Kidney (tissue), 14 donors: ENCODE data around the gene OPRD1. TPM values are rescaled to one million over a fixed set of nuclear protein-coding genes. Genes with fewer than 3 reads are reported as not detected.

Experiments used
- DNase-seq, 5 donors: peaks; one replicate each; pipeline ENCODE4 v3.0.0-alpha.2; 2013 to 2020
- FAIRE-seq: peaks from 2 replicates; lab custom pipeline; 2012; peaks lifted over from hg19 to GRCh38; lab: Jason Lieb, UNC
- H3K27ac ChIP-seq, 2 donors: one replicate each; pipeline ENCODE4 v1.7.0; 2013; ENCODE audit warnings: low read depth in 2 of 2, low read length in 2 of 2, inconsistent platforms in 1 of 2
- H3K27me3 ChIP-seq: one replicate; pipeline ENCODE4 v1.7.1; 2013; ENCODE audit warnings: low read length, inconsistent platforms; ENCODE audit not compliant: control insufficient read depth, insufficient read depth
- H3K36me3 ChIP-seq, 3 donors: one replicate each; pipeline versions ENCODE4 v1.7.0 to v1.7.1; 2013; ENCODE audit warnings: low read length in 3 of 3, control low read depth in 1 of 3, inconsistent platforms in 1 of 3; ENCODE audit not compliant: insufficient read depth in 3 of 3, control insufficient read depth in 2 of 3
- H3K4me1 ChIP-seq, 3 donors: one replicate each; pipeline versions ENCODE4 v1.7.0 to v1.7.1; 2013; ENCODE audit warnings: low read length in 3 of 3, inconsistent platforms in 1 of 3, low read depth in 1 of 3; ENCODE audit not compliant: control insufficient read depth in 2 of 3, insufficient read depth in 2 of 3
- H3K4me3 ChIP-seq, 3 donors: one replicate each; pipeline versions ENCODE4 v1.7.0 to v1.8.1; 2013; ENCODE audit warnings: low read length in 3 of 3, control low read depth in 1 of 3, inconsistent platforms in 1 of 3
- H3K9ac ChIP-seq, 3 donors: one replicate each; pipeline versions ENCODE4 v1.7.0 to v1.7.1; 2013; ENCODE audit warnings: low read length in 3 of 3, control low read depth in 1 of 3, inconsistent platforms in 1 of 3
- H3K9me3 ChIP-seq, 3 donors: one replicate each; pipeline versions ENCODE4 v1.7.0 to v1.7.1; 2013; ENCODE audit warnings: low read length in 3 of 3, control low read depth in 1 of 3, inconsistent platforms in 1 of 3; ENCODE audit not compliant: control insufficient read depth in 2 of 3, insufficient read depth in 1 of 3
- intact Hi-C: fragments of 100-400 bp; cut with DNase I; formaldehyde crosslinking; loops from one replicate; pipeline ENCODE4 v1.11.1; 2022
- polyA plus RNA-seq: library from polyadenylated mRNA; stranded (reverse); fragments of 350-450 nt; fragmentation: Illumina TruSeq; extraction: RNeasy Lipid Tissue Mini Kit (QIAGEN cat#74804); gene quantifications from one replicate; pipeline ENCODE4 v1.2.3, GENCODE V29; 2014; ENCODE audit warnings: low read depth, low replicate concordance; ENCODE audit not compliant: insufficient read depth
- total RNA-seq: library from RNA; stranded (reverse); fragmentation: NEBNext Ultra II Directional; extraction: Animal tissue kit (Norgen Biotek cat#: 25700); gene quantifications from one replicate; pipeline ENCODE4 v1.2.1, GENCODE V29; 2021
- TF ChIP-seq, protein P1 (sequence below): IDR thresholded peaks from 3 replicates; pipeline ENCODE4 v1.5.1; 2012; ENCODE audit warnings: mild to moderate bottlenecking, moderate library complexity, borderline replicate concordance; ENCODE audit not compliant: insufficient read depth; ENCODE audit errors: extremely low read depth
- donor health status: control.
- donor health status: control.
- donor health status: control.
- donor health status: control.
- donor health status: control.
- donor health status: DM: yes; HTN: yes; CAD: no.
- donor health status: Normal renal cell carcinoma (clear cell type).

The OPRD1 gene
- total and polyA plus RNA-seq, 2 donors from 2014 or later, result not detected

DNA sequence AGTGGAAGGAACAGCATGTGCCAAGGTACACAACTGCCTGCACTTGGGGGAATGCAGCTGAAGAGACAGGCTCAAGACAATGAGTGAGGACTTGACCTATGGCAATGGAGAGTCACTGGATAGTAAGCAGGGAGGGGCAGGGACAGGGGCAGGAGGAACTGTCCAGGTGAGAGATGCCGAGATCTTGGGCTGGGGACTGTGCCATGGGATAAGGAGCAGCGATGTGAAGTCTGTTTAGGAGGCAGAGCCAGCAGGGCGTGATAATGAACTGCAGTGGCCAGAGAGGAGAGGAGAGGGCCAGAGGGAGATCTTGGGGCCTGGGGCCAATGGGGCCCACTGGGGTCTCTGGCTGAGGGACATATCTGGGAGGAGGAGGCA is 84.6 kb downstream of the OPRD1 start:
- Histone ChIP-seq H3K27ac (no peak overlapping the region), H3K36me3 (no peaks in the 10 kb centered on the region), H3K9ac (no peak overlapping the region), H3K9me3 (no peaks in the 10 kb centered on the region), H3K4me3 (no peak overlapping the region), H3K4me1 (peaks cover 0 to 3% (median 0%) of the 10 kb centered on the region in 3 donors), H3K27me3 (no peaks in the 10 kb centered on the region)
- peak in 1 of 5 donors; percentile 26 for DNase-seq
- no peak for FAIRE-seq
- TF ChIP-seq, protein P1, sequence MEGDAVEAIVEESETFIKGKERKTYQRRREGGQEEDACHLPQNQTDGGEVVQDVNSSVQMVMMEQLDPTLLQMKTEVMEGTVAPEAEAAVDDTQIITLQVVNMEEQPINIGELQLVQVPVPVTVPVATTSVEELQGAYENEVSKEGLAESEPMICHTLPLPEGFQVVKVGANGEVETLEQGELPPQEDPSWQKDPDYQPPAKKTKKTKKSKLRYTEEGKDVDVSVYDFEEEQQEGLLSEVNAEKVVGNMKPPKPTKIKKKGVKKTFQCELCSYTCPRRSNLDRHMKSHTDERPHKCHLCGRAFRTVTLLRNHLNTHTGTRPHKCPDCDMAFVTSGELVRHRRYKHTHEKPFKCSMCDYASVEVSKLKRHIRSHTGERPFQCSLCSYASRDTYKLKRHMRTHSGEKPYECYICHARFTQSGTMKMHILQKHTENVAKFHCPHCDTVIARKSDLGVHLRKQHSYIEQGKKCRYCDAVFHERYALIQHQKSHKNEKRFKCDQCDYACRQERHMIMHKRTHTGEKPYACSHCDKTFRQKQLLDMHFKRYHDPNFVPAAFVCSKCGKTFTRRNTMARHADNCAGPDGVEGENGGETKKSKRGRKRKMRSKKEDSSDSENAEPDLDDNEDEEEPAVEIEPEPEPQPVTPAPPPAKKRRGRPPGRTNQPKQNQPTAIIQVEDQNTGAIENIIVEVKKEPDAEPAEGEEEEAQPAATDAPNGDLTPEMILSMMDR, result no peak
- intact Hi-C loops, result no loop called here

DNA sequence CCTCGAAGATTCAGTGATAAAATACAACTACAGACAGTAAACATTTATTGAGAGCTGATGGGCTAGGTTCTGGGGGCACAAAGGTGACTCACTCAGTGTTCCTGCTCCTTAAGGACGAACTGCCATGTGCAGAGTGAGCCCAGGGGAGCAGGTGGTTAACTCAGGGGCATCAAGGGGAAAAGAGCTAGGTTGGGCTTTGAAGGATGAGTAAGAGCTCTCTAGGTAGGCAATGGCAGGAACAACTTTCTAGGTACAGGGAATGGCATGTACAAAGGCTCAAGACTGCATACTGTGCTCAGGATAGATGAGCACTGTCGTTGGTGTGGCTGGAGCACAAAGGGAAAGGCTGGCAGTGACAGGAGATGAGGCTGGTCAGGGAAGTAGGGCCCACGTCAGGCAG is 85.8 kb downstream of the OPRD1 start:
- TF ChIP-seq, protein P1, result no peak
- no peak overlapping the region for H3K9ac ChIP-seq
- intact Hi-C loops, result no loop called here
- no peaks in the 10 kb centered on the region for H3K36me3 ChIP-seq
- H3K27me3 ChIP-seq, result no peaks in the 10 kb centered on the region
- no peak overlapping the region for H3K4me3 ChIP-seq
- no peak for FAIRE-seq
- H3K27ac ChIP-seq, result no peak overlapping the region
- H3K9me3 ChIP-seq, result no peaks in the 10 kb centered on the region
- H3K4me1 ChIP-seq, result peaks cover 0 to 3% (median 0%) of the 10 kb centered on the region in 3 donors
- peak in 1 of 5 donors; percentile 29 for DNase-seq

DNA sequence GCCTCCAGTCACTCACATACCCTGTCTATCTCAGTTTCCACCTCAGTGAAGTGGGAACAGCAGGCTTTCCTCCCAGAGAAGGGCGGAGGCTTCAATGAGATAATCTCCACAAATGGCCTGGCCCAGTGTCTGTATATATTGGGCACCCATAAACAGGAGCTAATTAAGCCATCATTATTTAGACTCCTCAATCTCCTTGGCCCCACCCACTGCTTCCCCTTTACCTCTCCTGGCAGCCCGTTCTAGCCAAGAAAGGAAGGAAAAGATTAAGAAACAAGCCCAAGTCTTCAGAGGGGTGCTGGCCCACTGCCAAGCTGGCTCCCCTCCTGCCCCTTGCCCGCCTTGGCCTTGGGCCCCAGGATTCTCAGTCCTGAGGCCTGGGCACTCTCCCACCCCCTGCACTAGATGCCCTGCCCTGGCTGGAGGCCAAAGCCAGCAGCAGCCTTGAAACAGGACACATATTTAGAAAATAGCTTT is 86.5 kb downstream of the OPRD1 start:
- DNase-seq, result peak in 1 of 5 donors; percentile 49
- Histone ChIP-seq H3K27me3 (no peaks in the 10 kb centered on the region), H3K4me3 (no peak overlapping the region), H3K9ac (no peak overlapping the region), H3K9me3 (no peaks in the 10 kb centered on the region), H3K36me3 (no peaks in the 10 kb centered on the region), H3K4me1 (peaks cover 0 to 3% (median 0%) of the 10 kb centered on the region in 3 donors), H3K27ac (no peak overlapping the region)
- intact Hi-C loops, result no loop called here
- TF ChIP-seq, protein P1, result no peak
- FAIRE-seq, result no peak

DNA sequence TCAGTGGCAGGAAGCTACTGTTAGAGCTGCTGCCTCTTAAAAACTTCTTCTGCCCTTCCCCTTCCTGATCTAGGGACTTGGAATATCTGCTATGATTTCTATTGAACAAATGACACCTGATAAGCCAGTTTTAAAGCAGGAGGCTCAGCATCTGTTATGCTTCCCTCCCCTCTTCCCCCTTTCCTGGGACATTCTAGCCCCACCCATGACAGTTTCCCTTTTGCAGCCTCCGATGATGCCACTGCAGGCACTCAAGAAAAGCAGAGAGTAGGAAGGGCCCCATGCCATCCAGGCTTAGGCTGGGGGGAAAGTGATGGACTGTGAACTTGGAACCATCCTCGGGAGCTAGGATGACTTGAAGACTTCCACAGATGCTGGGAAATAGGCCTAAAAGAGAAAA is 87.3 kb downstream of the OPRD1 start:
- intact Hi-C loops, result no loop called here
- peaks cover 0 to 3% (median 0%) of the 10 kb centered on the region in 3 donors for H3K4me1 ChIP-seq
- FAIRE-seq (no peak), DNase-seq (no peak)
- TF ChIP-seq, protein P1, result no peak
- H3K27ac ChIP-seq, result no peak overlapping the region
- no peak overlapping the region for H3K9ac ChIP-seq
- no peaks in the 10 kb centered on the region for H3K36me3 ChIP-seq
- no peaks in the 10 kb centered on the region for H3K27me3 ChIP-seq
- H3K9me3 ChIP-seq, result no peaks in the 10 kb centered on the region
- no peak overlapping the region for H3K4me3 ChIP-seq
